Thyroid gland (tissue), 4 donors: Measurements from ENCODE around the gene SCARF1. TPM values are rescaled to one million over a fixed set of nuclear protein-coding genes. Genes with fewer than 3 reads are reported as not detected.
"Not testable (repeated sequence)": the region's sequence is repeated elsewhere in the genome, so short reads cannot be mapped to it uniquely, and the experiment has no call there.

Experiments used
- DNase-seq, 2 donors: peaks; one replicate each; pipeline ENCODE4 v3.0.0-alpha.2; 2019
- H3K27ac ChIP-seq, 3 donors: fragments of 200-600 bp; sonication (generic); 1 replicate in 2 of 3; 2 replicates in 1 of 3; pipeline ENCODE4 v1.5.1; 2016 to 2019; ENCODE audit warnings: mild to moderate bottlenecking in 1 of 3, moderate library complexity in 1 of 3
- H3K27me3 ChIP-seq: fragments of 200-600 bp; sonication (generic); one replicate; pipeline ENCODE4 v1.5.1; 2019
- H3K36me3 ChIP-seq, 2 donors: fragments of 200-600 bp; sonication (generic); one replicate each; pipeline ENCODE4 v1.5.1; 2016 to 2019
- H3K4me1 ChIP-seq, 2 donors: fragments of 200-600 bp; sonication (generic); one replicate each; pipeline ENCODE4 v1.5.1; 2017 to 2019
- H3K4me3 ChIP-seq, 3 donors: fragments of 200-600 bp; sonication (generic); replicated peaks in 1 of 3; 1 replicate in 2 of 3; 2 replicates in 1 of 3; pipeline ENCODE4 v1.5.1; 2016; ENCODE audit warnings: mild to moderate bottlenecking in 1 of 3
- H3K9me3 ChIP-seq: fragments of 200-600 bp; sonication (generic); one replicate; pipeline ENCODE4 v1.5.1; 2017
- CTCF ChIP-seq, 6 experiments: fragments of 200-600 bp in 3 of 6; fragments of 450-650 bp in 3 of 6; sonication (generic) in 3 of 6; IDR thresholded peaks; one replicate each; pipeline ENCODE4 v1.5.1; 2016 to 2019; ENCODE audit warnings: antibody characterized with exemption in 6 of 6, mild to moderate bottlenecking in 2 of 6, inconsistent platforms in 1 of 6, moderate library complexity in 1 of 6
- POLR2A ChIP-seq, 2 donors: fragments of 450-650 bp; IDR thresholded peaks; one replicate each; pipeline ENCODE4 v1.6.1; 2017; ENCODE audit warnings: antibody characterized with exemption in 2 of 2, mild to moderate bottlenecking in 2 of 2, moderate library complexity in 1 of 2
- WGBS, 2 donors: methylation state at CpG; one replicate each; pipeline ENCODE4 v1.1.5; 2017; 5-methylcytosine and 5-hydroxymethylcytosine counted together
- intact Hi-C: fragments of 100-400 bp; cut with DNase I; formaldehyde crosslinking; loops from one replicate; pipeline ENCODE4 v1.15.1; 2023
- total RNA-seq, 4 donors: library from RNA; depleted of rRNA; stranded (reverse); fragments of >200 nt; gene quantifications; one replicate each; pipeline ENCODE4 v1.2.3, GENCODE V29; 2016

SCARF1 gene
- 10 to 100 TPM; 31.6 to 52.0 (median 35.5) TPM for total RNA-seq

- peaks cover under 1% of the 10 kb centered on the region in 2 donors for H3K36me3 ChIP-seq
- H3K27ac ChIP-seq, result peak within 1 kb of the TSS; percentile 71 to 88 (median 81)
- 64% methylated on average over 23 to 24 of the region's 25 CpGs for WGBS, 2 donors
- peaks cover 40 to 60% of the 10 kb centered on the region in 2 donors for H3K4me1 ChIP-seq
- peak; percentile 32 to 44 for DNase-seq
- H3K27me3 ChIP-seq, result no peaks in the 10 kb centered on the region
- H3K4me3 ChIP-seq, result peak within 1 kb of the TSS in 1 of 3 donors; percentile 20
- intact Hi-C loops, result loop anchor here (5.0 kb wide), 1 partner anchor 73 kb away; no protein-coding TSS in a partner anchor
- TF ChIP-seq POLR2A (IDR thresholded peaks at IDR 0.05), result peak in 1 of 2 donors; percentile 36
- no peak for TF ChIP-seq CTCF (IDR thresholded peaks at IDR 0.05)
- no peaks in the 10 kb centered on the region for H3K9me3 ChIP-seq
Measured at GRCh38 chr17:1645207-1646171, at the start of gene SCARF1. SCARF1 (minus strand) TSS chr17:1645732; CDS start chr17:1645697, 35 bp downstream.

GRCh38 chr17:1693339-1693738 is 47.8 kb upstream of the SCARF1 start:
- TF ChIP-seq POLR2A (IDR thresholded peaks at IDR 0.05) (no peak), CTCF (IDR thresholded peaks at IDR 0.05) (no peak)
- no peak overlapping the region for H3K27ac ChIP-seq
- no peak overlapping the region for H3K4me3 ChIP-seq
- H3K36me3 ChIP-seq, result no peaks in the 10 kb centered on the region
- H3K4me1 ChIP-seq, result no peaks in the 10 kb centered on the region
- no peaks in the 10 kb centered on the region for H3K9me3 ChIP-seq
- WGBS, 2 donors, result 89 to 95% methylated on average over 7 of the region's 7 CpGs
- intact Hi-C loops, result no loop called here
- no peaks in the 10 kb centered on the region for H3K27me3 ChIP-seq
- DNase-seq, result no peak

- Histone ChIP-seq H3K27me3 (no peaks in the 10 kb centered on the region), H3K4me3 (no peak overlapping the region), H3K36me3 (no peaks in the 10 kb centered on the region), H3K9me3 (no peaks in the 10 kb centered on the region), H3K27ac (no peak overlapping the region), H3K4me1 (no peaks in the 10 kb centered on the region)
- TF ChIP-seq POLR2A (IDR thresholded peaks at IDR 0.05) (no peak), CTCF (IDR thresholded peaks at IDR 0.05) (no peak)
- 74 to 85% methylated on average over 8 of the region's 8 CpGs for WGBS, 2 donors
- intact Hi-C loops, result no loop called here
- no peak for DNase-seq
Measured at GRCh38 chr17:1690544-1691221, 45.2 kb upstream of the SCARF1 start.

GRCh38 chr17:1688405-1688804 is 42.9 kb upstream of the SCARF1 start:
- 64 to 66% methylated on average over 6 of the region's 6 CpGs for WGBS, 2 donors
- intact Hi-C loops, result not testable (repeated sequence)

GRCh38 chr17:1686086-1686485 is 40.6 kb upstream of the SCARF1 start:
- intact Hi-C loops, result no loop called here
- 91 to 92% methylated on average over 7 of the region's 7 CpGs for WGBS, 2 donors
- H3K9me3 ChIP-seq, result no peaks in the 10 kb centered on the region
- TF ChIP-seq POLR2A (IDR thresholded peaks at IDR 0.05) (no peak), CTCF (IDR thresholded peaks at IDR 0.05) (no peak)
- H3K4me3 ChIP-seq, result no peak overlapping the region
- H3K36me3 ChIP-seq, result peaks cover 15 to 18% of the 10 kb centered on the region in 2 donors
- peaks cover 8 to 15% of the 10 kb centered on the region in 2 donors for H3K4me1 ChIP-seq
- no peak for DNase-seq
- no peak overlapping the region for H3K27ac ChIP-seq
- no peaks in the 10 kb centered on the region for H3K27me3 ChIP-seq

More at GRCh38 chr17:1688405-1688804, 42.9 kb upstream of the SCARF1 start:
- H3K4me1 ChIP-seq, H3K27ac ChIP-seq, H3K36me3 ChIP-seq, DNase-seq, H3K27me3 ChIP-seq, H3K9me3 ChIP-seq, H3K4me3 ChIP-seq: not testable (repeated sequence)
